Neuron (in vitro differentiated cells): ENCODE measurements around the gene HSPA2.

Experiments
- H2AFZ ChIP-seq: one replicate; pipeline ENCODE4 v1.6.1; 2013; ENCODE audit warnings: low read depth, mild to moderate bottlenecking, inconsistent platforms, low read length, moderate library complexity
- H3K27me3 ChIP-seq: one replicate; pipeline ENCODE4 v1.6.1; 2013; ENCODE audit warnings: low read length; ENCODE audit not compliant: insufficient read depth
- H3K36me3 ChIP-seq: one replicate; pipeline ENCODE4 v1.6.1; 2013; ENCODE audit warnings: low read length; ENCODE audit not compliant: insufficient read depth
- H3K4me1 ChIP-seq: one replicate; pipeline ENCODE4 v1.6.1; 2013; ENCODE audit warnings: low read length; ENCODE audit not compliant: insufficient read depth
- H3K4me3 ChIP-seq: 2 replicates; pipeline ENCODE4 v1.5.1; 2013; ENCODE audit warnings: mild to moderate bottlenecking, low read length, moderate library complexity
- H3K9me3 ChIP-seq: one replicate; pipeline ENCODE4 v1.6.1; 2013; ENCODE audit warnings: low read length

HSPA2 gene

DNA sequence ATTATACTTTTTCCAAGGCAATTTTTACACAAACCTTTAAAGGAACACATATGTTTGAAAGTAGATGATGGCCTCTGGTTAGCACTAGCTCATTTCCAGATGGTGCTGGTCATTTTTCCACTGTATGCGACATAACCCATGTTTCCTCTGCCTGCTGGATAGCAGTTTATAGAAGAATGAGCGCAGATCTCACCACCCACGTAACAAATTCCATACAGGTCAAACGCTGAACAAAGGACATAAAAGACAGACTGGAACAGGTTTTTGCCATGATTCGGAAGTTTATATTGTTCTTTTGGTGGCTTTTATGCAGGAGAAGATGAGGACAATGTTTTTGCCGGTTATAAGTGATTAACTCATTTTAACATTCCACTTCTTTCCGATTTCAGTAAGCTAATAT lies 39.9 kb downstream of the HSPA2 start:
- H3K9me3 ChIP-seq = no peaks in the 10 kb centered on the region

DNA sequence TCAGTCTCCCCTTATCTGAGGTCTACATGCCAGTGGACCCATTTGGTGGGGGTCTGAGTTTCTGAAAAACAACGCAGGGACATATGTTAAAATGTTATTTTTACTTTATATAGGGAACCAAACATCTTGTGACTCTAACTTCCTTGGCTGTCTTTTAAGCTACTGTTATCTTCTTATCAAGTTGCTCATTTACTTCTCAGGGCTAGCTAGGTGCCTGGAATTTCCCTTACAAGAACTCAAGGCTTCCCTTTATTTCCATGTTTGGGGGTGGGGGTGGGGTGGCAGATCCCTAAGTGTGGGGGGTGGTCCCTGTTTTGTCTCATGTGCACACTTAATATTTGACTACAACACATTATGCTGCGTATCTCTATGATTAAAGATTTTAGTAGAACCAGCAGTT lies 40.8 kb downstream of the HSPA2 start:
- no peak overlapping the region for H3K4me3 ChIP-seq
- H2AFZ ChIP-seq = no peak overlapping the region
- H3K27me3 ChIP-seq = no peaks in the 10 kb centered on the region
- H3K4me1 ChIP-seq = no peaks in the 10 kb centered on the region
- H3K9me3 ChIP-seq = no peaks in the 10 kb centered on the region
- H3K36me3 ChIP-seq = no peaks in the 10 kb centered on the region

More for the DNA sequence above, 39.9 kb downstream of the HSPA2 start:
- Histone ChIP-seq H3K36me3 (no peaks in the 10 kb centered on the region), H3K27me3 (no peaks in the 10 kb centered on the region), H3K4me3 (no peak overlapping the region), H3K4me1 (no peaks in the 10 kb centered on the region), H2AFZ (no peak overlapping the region)

GRCh38 chr14:64581817-64582216 lies 41.3 kb downstream of the HSPA2 start:
- Histone ChIP-seq H3K36me3 (no peaks in the 10 kb centered on the region), H3K4me3 (no peak overlapping the region), H3K4me1 (no peaks in the 10 kb centered on the region), H3K27me3 (no peaks in the 10 kb centered on the region), H2AFZ (no peak overlapping the region), H3K9me3 (no peaks in the 10 kb centered on the region)

DNA sequence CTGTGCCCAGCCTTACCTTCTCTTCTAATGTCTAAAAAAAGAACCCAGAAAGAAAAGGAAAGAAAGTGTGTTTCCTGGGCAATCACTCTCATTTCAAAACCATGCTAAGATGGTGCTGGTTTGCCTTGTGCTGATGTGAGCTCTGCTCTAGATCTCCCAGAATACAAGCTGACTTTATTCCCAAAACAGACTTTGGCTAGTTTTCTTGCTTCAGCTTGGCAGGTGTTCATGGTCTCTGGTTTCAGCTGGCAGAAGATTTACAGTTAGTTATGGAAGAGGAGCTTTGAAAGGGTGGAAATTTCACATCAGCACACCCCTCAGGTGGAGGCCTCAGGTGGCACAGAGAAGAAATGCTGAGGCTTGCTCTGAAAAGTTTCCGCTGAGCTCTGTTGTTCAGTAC lies 43.6 kb downstream of the HSPA2 start:
- Histone ChIP-seq H3K27me3 (no peaks in the 10 kb centered on the region), H3K4me1 (no peaks in the 10 kb centered on the region), H3K36me3 (no peaks in the 10 kb centered on the region), H2AFZ (no peak overlapping the region), H3K4me3 (no peak overlapping the region), H3K9me3 (no peaks in the 10 kb centered on the region)

GRCh38 chr14:64591809-64592208 lies 51.3 kb downstream of the HSPA2 start:
- no peaks in the 10 kb centered on the region for H3K9me3 ChIP-seq
- H3K27me3 ChIP-seq = no peaks in the 10 kb centered on the region

More at GRCh38 chr14:64591809-64592208, 51.3 kb downstream of the HSPA2 start:
- no peaks in the 10 kb centered on the region for H3K4me1 ChIP-seq
- H3K36me3 ChIP-seq = no peaks in the 10 kb centered on the region
- H3K4me3 ChIP-seq = no peak overlapping the region
- no peak overlapping the region for H2AFZ ChIP-seq
